GM23248 (cell line): Measurements from ENCODE around the gene CNOT1.

Experiments used
- EZH2 ChIP-seq: fragments of 200-600 bp; sonication (generic); IDR thresholded peaks from 2 replicates; pipeline ENCODE4 v1.6.1; 2018; ENCODE audit warnings: antibody characterized with exemption, mild to moderate bottlenecking; ENCODE audit not compliant: insufficient read depth, poor library complexity, severe bottlenecking
- EZH2phosphoT487 ChIP-seq: fragments of 200-600 bp; sonication (generic); IDR thresholded peaks from 2 replicates; pipeline ENCODE4 v1.6.1; 2018; ENCODE audit warnings: antibody characterized with exemption, moderate library complexity, mild to moderate bottlenecking, low read depth; ENCODE audit not compliant: insufficient read depth

DNA sequence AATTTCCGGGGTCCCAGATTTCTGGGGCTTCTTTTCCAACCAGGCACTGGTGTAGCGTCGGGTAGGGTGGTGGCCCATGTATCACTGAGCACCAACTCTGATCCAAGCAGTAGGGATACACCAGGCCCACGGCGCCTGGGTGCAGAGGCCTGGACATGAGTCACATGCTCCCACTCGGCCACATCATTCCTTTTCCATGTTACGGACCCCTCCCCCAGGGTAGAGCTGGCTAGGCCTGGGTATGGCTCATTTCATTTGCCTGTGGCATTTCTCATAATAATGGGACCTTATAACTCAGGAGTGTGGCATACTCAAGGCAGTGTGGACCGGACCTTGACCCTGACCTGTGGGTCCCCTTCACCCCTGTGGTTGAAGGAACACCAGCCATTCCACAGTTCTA is 147.7 kb downstream of the CNOT1 start:
- no peak for TF ChIP-seq EZH2phosphoT487
- no peak for TF ChIP-seq EZH2
